ENCODE data around the gene SERPINA4. TPM values are rescaled to one million over a fixed set of nuclear protein-coding genes. Genes with fewer than 3 reads are reported as not detected.
A peak's percentile ranks its signal among the peaks of the same experiment; 100 is the strongest.

The SERPINA4 gene
- total RNA-seq, 1 experiment from 2014 or later = not detected

DNA sequence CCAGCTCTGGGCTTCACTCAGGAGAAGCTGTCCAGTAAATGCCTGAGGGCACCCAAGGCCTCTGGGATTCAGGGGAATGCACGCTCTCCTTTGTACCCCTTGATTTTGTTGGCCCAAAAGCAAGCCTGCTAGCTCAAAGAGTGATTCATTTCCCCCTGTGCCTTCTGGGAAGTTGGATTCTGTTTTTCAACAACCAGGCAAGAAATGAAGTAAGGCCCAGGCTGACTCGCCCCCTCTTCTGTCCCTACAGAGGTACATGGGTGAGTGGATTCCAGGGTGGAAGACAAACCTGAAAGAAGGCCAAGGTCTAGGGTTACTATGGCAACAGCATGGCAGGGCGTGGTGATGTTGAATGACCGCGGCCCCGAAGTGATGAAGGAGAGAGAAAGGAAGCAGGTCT lies 10.7 kb downstream of the SERPINA4 start:
- Histone ChIP-seq H4K20me1 (ENCODE audit: control insufficient read depth, insufficient read depth, insufficient read length) (no peaks in the 10 kb centered on the region), H3K4ac (ENCODE audit: low read depth, low read length) (no peak overlapping the region), H3K4me2 (ENCODE audit: insufficient read depth, insufficient read length, low read length) (no peak overlapping the region), H3K9ac (ENCODE audit: extremely low read depth, insufficient read length, low read length) (no peak overlapping the region), H2BK20ac (ENCODE audit: low read depth, low read length, poor library complexity, severe bottlenecking) (no peak overlapping the region), H2BK5ac (ENCODE audit: insufficient read length, low read length) (no peak overlapping the region), H3K4me1 (ENCODE audit: insufficient read depth, low read length) (no peaks in the 10 kb centered on the region), H4K91ac (ENCODE audit: insufficient read length, low read depth, low read length) (no peak overlapping the region), H2BK15ac (ENCODE audit: low read depth, low read length) (no peak overlapping the region), H2AK5ac (ENCODE audit: insufficient read length, low read length) (no peak overlapping the region), H3K23ac (ENCODE audit: insufficient read length, low read depth, low read length) (no peak overlapping the region), H3K79me1 (ENCODE audit: insufficient read depth, low read depth, low read length, poor library complexity, severe bottlenecking) (no peaks in the 10 kb centered on the region), H3K18ac (ENCODE audit: insufficient read length, low read depth, low read length) (no peak overlapping the region), H4K8ac (replicated peaks; ENCODE audit: insufficient read length, low read depth, low read length) (no peak overlapping the region), H3K9me3 (ENCODE audit: control insufficient read depth, low read depth, low read length) (no peaks in the 10 kb centered on the region), H3K56ac (ENCODE audit: insufficient read length, low read depth, low read length) (no peak overlapping the region), H3K14ac (ENCODE audit: insufficient read depth, low read length) (no peak overlapping the region), H3K23me2 (ENCODE audit: insufficient read length, low read depth, low read length, poor library complexity, severe bottlenecking) (no peaks in the 10 kb centered on the region), H3T11ph (ENCODE audit: low read length) (no peak overlapping the region), H3K27me3 (ENCODE audit: insufficient read depth, low read length) (no peaks in the 10 kb centered on the region), H2BK120ac (ENCODE audit: low read depth, low read length, poor library complexity, severe bottlenecking) (no peak overlapping the region), H2AFZ (ENCODE audit: low read length) (no peak overlapping the region), H4K5ac (ENCODE audit: insufficient read length, low read depth, low read length) (no peak overlapping the region), H2BK12ac (ENCODE audit: insufficient read length, low read depth, low read length) (no peak overlapping the region), H3K79me2 (ENCODE audit: insufficient read depth, low read length) (no peaks in the 10 kb centered on the region), H3K27ac (ENCODE audit: insufficient read length, low read depth, low read length) (no peak overlapping the region)
- WGBS (ENCODE audit: extremely low coverage, insufficient read length, low lambda C conversion rate) = no CpG with 5 or more reads among the region's 6 CpGs
- H3K27ac Mint-ChIP-seq = peak overlapping the region in 1 of 3 experiments; percentile 96; a peak in 1 of 7 replicates
- DNase-seq = no peak
- no peaks in the 10 kb centered on the region for H3K36me3 Mint-ChIP-seq (ENCODE audit: insufficient read depth in 1 of 3, low read depth in 3 of 3)
- peaks cover 13% of the 10 kb centered on the region for H3K27me3 Mint-ChIP-seq (ENCODE audit: low read depth)
- no peaks in the 10 kb centered on the region for H3K4me1 Mint-ChIP-seq
- no peak overlapping the region for H3K4me3 Mint-ChIP-seq
- no peaks in the 10 kb centered on the region for H3K9me3 Mint-ChIP-seq
- TF ChIP-seq, protein P1, sequence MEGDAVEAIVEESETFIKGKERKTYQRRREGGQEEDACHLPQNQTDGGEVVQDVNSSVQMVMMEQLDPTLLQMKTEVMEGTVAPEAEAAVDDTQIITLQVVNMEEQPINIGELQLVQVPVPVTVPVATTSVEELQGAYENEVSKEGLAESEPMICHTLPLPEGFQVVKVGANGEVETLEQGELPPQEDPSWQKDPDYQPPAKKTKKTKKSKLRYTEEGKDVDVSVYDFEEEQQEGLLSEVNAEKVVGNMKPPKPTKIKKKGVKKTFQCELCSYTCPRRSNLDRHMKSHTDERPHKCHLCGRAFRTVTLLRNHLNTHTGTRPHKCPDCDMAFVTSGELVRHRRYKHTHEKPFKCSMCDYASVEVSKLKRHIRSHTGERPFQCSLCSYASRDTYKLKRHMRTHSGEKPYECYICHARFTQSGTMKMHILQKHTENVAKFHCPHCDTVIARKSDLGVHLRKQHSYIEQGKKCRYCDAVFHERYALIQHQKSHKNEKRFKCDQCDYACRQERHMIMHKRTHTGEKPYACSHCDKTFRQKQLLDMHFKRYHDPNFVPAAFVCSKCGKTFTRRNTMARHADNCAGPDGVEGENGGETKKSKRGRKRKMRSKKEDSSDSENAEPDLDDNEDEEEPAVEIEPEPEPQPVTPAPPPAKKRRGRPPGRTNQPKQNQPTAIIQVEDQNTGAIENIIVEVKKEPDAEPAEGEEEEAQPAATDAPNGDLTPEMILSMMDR (conservative IDR thresholded peaks at IDR 0.05) = no peak

Data from H9 (cell line).